ENCODE data around the gene CDHR2. TPM values are rescaled to one million over a fixed set of nuclear protein-coding genes. Genes with fewer than 3 reads are reported as not detected.
A peak's percentile ranks its signal among the peaks of the same experiment; 100 is the strongest.

CDHR2 gene
- polyA plus RNA-seq, 3 donors from 2014 or later: not detected

DNA sequence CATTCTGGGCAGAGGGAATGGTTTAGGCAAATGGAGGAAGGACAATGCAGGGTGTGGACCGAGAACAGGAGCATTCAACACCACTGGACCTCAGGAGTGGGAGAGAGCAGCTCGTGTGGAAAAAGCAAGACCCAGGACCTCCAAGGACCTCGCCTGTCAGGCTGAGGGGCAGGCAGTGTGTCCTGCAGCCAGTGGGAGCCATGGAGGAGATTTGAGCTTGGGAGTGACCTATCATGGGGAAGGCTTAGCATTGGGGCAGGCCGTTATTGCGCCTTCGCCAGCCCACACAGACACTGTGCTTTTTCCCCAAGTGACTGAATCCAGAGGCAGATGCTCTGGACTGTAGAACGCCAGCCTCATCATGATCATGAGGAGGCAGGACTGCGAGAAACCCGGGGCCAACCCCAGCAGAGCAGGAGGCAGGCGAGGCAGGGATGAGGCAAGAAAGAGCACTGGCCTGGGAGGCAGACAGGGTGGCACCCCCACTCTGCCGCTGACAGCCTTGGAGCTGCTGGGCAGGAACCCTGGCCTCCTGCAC is 3.3 kb downstream of the CDHR2 start:
- Mint-ChIP-seq H3K27me3 (ENCODE audit: low read depth in 3 of 3) (peaks cover 0 to 4% (median 3%) of the 10 kb centered on the region in 3 donors), H3K4me3 (no peak overlapping the region), H3K9me3 (no peaks in the 10 kb centered on the region), H3K27ac (peak overlapping the region in 1 of 6 donors; percentile 7), H3K4me1 (peaks cover 13 to 22% of the 10 kb centered on the region in 2 donors), H3K36me3 (no peaks in the 10 kb centered on the region)
- DNase-seq: no peak

DNA sequence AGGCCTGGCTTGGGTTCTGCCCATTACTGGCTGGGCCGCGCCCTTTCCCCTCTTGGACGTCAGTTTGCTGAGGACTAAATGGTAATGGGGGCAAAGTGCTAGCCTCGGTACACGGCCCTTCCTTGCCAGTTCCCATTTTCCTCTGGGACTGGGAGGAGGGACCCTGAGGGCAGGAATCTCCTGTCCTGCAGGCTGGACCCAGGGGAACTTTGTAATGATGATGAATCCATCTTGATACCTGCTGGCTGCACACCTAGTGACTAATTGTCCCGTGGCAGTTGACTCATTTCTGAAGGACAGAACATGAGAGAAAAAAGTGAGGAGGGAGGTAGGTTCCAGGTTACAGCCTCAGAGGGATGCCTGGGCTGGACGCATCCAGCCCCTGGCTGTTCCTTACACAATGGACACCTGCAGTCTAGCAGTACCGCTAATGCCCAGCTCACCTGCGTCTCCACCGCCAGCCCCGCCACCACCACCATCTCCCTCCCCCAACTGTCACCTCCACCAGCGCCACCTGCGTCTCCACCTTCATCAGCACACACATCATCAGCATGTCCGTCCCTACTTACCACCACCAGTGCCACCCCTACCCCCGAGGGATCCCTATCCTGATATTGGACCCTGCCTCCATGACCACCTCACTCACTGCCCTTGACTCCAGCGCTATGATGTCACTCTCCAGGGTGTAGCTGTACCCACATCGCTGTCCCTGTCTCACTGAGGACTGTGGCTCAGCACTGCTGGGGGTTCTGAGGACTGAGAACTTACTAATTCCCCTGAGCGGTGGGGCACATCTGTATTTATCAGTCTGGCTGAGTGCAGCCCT is 4.3 kb downstream of the CDHR2 start:
- Mint-ChIP-seq H3K36me3 (no peaks in the 10 kb centered on the region), H3K4me3 (no peak overlapping the region), H3K4me1 (peaks cover 10 to 22% of the 10 kb centered on the region in 2 donors), H3K9me3 (no peaks in the 10 kb centered on the region), H3K27ac (no peak overlapping the region), H3K27me3 (ENCODE audit: low read depth in 3 of 3) (peaks cover 0 to 4% (median 3%) of the 10 kb centered on the region in 3 donors)
- DNase-seq: no peak

DNA sequence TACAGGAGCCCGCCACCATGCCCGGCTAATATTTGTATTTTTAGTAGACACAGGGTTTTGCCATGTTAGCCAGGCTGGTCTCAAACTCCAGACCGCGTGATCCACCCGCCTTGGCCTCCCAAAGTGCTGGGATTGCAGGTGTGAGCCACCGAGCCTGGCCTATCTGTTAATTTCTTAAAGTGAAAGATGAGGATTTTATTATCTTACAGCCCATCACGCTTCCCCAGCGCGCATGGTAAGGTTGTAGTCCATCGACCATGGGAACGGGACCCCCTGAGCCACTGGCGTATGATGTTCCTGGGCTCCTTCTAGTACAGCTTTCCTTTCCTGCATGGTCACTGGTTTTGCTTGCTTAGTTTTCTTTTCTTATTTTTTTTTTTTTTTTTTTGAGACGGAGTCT is 8.7 kb downstream of the CDHR2 start:
- Mint-ChIP-seq H3K4me1 (peaks cover 8 to 15% of the 10 kb centered on the region in 2 donors), H3K27me3 (ENCODE audit: low read depth in 3 of 3) (peaks cover 4 to 13% (median 6%) of the 10 kb centered on the region in 3 donors), H3K4me3 (no peak overlapping the region), H3K9me3 (no peaks in the 10 kb centered on the region), H3K36me3 (no peaks in the 10 kb centered on the region), H3K27ac (no peak overlapping the region)
- DNase-seq: no peak

DNA sequence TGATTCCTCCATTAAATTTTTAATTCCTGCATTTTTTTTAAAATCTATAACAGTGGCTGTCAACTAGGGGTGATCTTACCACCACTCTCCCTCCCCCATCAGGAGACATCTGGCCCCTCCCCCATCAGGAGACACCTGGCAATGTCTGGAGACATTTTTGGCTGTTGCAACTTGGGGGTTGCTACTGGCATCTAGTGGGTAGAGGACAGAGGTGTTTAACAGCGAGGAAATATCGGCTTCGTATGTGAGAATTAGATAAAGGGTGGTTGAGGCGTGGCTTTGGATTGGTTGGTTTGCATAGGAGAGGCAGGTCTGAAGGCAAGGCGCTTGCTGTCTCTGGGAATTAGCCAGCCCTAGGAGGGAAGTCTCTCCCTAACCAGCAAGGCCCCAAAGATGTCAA is 10.5 kb downstream of the CDHR2 start:
- Mint-ChIP-seq H3K36me3 (no peaks in the 10 kb centered on the region), H3K4me1 (peaks cover 8 to 9% of the 10 kb centered on the region in 2 donors), H3K4me3 (no peak overlapping the region), H3K27me3 (ENCODE audit: low read depth in 3 of 3) (peaks cover 7 to 16% (median 9%) of the 10 kb centered on the region in 3 donors), H3K27ac (peak overlapping the region in 2 of 6 donors; percentile 58 to 81), H3K9me3 (no peaks in the 10 kb centered on the region)
- peak; percentile 27 to 41 (median 39) for DNase-seq

DNA sequence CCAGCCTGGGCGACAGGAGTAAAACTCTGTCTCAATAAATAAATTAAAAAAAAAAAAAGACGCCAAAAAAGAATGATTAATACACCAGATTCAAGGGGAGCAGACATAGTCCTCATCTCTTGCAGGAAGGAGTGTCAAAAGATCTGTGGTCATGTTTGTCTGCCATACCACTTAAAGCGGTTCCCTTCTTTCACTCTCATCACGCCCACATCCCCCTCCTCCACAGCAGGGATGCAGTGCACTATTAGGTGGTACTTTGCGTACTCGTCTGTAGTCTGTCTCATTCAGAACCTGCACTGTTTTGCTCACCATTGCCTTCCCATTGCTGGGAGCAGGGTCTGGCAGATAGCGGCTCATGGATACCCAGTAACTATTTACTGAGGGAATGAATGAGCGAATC is 11.2 kb downstream of the CDHR2 start:
- Mint-ChIP-seq H3K4me3 (no peak overlapping the region), H3K27ac (no peak overlapping the region), H3K9me3 (no peaks in the 10 kb centered on the region), H3K36me3 (no peaks in the 10 kb centered on the region), H3K27me3 (ENCODE audit: low read depth in 3 of 3) (peaks cover 5 to 16% (median 9%) of the 10 kb centered on the region in 3 donors), H3K4me1 (peaks cover 5 to 8% of the 10 kb centered on the region in 2 donors)
- no peak for DNase-seq

DNA sequence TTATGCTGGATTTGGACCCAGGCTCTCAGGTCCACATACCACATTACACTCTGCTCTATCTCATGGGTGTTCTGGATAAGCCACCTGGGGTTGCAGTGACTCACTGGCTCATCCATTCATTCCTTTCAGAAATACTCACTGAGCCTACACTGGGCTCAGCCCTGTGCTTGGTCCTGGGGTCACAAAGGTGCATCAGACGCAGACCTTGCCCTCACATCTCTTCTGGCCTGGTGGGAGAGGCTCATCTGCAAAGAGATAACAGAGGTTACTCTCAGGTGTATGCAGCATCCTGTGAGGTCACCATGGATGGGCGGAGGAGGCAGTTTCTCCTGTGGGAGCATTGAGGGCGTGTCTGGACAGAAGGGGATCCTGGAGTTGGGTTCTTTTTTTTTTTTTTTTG is 12.1 kb downstream of the CDHR2 start:
- H3K36me3 Mint-ChIP-seq: no peaks in the 10 kb centered on the region
- H3K4me1 Mint-ChIP-seq: peaks cover 5 to 8% of the 10 kb centered on the region in 2 donors
- H3K9me3 Mint-ChIP-seq: no peaks in the 10 kb centered on the region
- no peak overlapping the region for H3K27ac Mint-ChIP-seq
- DNase-seq: no peak
- H3K27me3 Mint-ChIP-seq (ENCODE audit: low read depth in 3 of 3): peaks cover 5 to 19% (median 12%) of the 10 kb centered on the region in 3 donors
- H3K4me3 Mint-ChIP-seq: no peak overlapping the region

DNA sequence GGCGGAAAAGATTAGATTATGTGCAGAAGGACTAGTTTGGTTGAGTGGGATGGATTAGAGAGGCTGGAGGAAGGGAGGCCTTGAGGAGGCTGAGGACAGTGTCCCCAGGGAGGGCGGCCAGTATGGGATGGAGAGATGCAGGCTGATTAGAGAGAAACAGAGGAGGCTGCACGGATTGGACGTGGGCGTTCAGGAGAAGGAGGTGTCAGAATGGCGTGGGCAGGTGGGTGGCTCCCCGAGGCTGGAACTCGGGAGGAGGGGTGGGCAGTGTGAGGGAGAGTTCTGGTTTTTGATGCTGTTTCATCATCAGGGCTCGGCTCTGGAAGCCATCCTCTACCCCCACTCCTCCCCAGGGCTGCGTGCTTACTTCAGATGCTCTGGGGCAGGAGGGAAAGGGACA is 13.0 kb downstream of the CDHR2 start:
- DNase-seq: no peak
- H3K36me3 Mint-ChIP-seq: no peaks in the 10 kb centered on the region
- H3K4me3 Mint-ChIP-seq: no peak overlapping the region
- no peaks in the 10 kb centered on the region for H3K9me3 Mint-ChIP-seq
- H3K27me3 Mint-ChIP-seq (ENCODE audit: low read depth in 3 of 3): peaks cover 7 to 22% (median 11%) of the 10 kb centered on the region in 3 donors
- H3K27ac Mint-ChIP-seq: peak overlapping the region in 1 of 6 donors; percentile 7
- peaks cover 5 to 8% of the 10 kb centered on the region in 2 donors for H3K4me1 Mint-ChIP-seq

DNA sequence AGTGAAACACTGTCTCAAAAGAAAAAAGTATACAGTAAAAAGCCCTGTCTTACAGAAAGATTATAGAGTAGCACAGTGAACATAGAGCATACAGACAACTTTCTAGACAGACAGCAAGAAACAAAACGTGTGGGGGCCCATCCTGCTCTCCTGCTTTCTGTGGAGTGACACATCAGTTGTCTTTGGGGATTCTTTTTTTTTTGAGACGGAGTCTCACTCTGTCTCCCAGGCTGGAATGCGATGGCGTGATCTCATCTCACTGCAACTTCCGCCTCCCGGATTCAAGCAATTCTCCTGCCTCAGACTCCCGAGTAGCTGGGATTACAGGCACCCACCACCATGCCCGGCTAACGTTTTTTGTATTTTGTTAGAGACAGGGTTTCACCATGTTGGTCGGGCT is 14.9 kb downstream of the CDHR2 start:
- Mint-ChIP-seq H3K4me3 (no peak overlapping the region), H3K27ac (no peak overlapping the region), H3K27me3 (ENCODE audit: low read depth in 3 of 3) (peaks cover 7 to 20% (median 11%) of the 10 kb centered on the region in 3 donors), H3K4me1 (peaks cover 5 to 8% of the 10 kb centered on the region in 2 donors), H3K9me3 (no peaks in the 10 kb centered on the region), H3K36me3 (no peaks in the 10 kb centered on the region)
- DNase-seq: no peak

DNA sequence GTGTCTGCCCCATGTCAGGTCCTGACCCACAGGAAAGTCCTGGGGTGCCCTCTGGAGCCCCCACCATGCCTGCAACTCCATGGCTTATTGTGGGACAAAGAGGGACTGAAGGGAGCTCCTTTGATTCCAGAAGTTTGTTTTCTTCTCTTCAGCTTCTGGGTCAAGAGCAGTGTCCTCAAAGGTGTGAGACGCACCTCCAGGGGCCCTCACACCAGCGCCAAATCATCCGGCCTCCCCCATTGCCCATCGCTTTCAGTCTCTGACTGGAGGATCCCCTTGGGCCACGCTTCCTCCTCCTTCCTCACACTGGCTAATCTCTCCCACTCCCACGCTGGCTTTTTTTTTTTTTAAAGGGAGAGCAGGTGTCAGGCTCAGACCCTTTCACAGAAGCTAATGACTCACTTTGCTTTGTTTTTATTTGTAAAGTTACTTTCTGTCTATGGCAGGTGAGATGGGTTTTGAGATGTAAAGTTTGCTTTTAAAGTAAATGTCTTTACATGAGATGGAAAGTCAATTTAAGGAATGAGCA is 16.7 kb downstream of the CDHR2 start:
- no peaks in the 10 kb centered on the region for H3K36me3 Mint-ChIP-seq
- H3K9me3 Mint-ChIP-seq: no peaks in the 10 kb centered on the region
- DNase-seq: no peak
- H3K4me1 Mint-ChIP-seq: no peaks in the 10 kb centered on the region
- H3K27me3 Mint-ChIP-seq (ENCODE audit: low read depth in 3 of 3): peaks cover 7 to 12% (median 9%) of the 10 kb centered on the region in 3 donors
- no peak overlapping the region for H3K27ac Mint-ChIP-seq
- H3K4me3 Mint-ChIP-seq: no peak overlapping the region

DNA sequence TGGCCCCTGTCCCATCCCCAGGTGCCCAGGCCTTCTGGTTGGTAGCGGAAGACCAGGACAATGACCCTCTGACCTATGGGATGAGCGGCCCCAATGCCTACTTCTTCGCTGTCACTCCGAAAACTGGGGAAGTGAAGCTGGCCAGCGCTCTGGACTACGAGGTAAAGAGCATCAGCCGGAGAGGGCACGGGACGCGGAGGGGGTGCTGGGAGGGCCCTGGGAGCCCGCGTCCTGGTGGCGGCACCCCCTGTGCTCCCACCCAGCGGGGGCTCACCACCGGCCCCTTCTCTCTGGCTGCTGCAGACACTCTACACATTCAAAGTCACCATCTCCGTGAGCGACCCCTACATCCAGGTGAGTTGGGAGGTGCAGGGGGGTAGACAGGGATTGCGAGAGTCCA is 19.5 kb downstream of the CDHR2 start:
- Mint-ChIP-seq H3K27me3 (ENCODE audit: low read depth in 3 of 3) (peaks cover 4 to 7% (median 6%) of the 10 kb centered on the region in 3 donors), H3K36me3 (no peaks in the 10 kb centered on the region), H3K4me3 (no peak overlapping the region), H3K4me1 (no peaks in the 10 kb centered on the region), H3K27ac (no peak overlapping the region), H3K9me3 (no peaks in the 10 kb centered on the region)
- DNase-seq: no peak

DNA sequence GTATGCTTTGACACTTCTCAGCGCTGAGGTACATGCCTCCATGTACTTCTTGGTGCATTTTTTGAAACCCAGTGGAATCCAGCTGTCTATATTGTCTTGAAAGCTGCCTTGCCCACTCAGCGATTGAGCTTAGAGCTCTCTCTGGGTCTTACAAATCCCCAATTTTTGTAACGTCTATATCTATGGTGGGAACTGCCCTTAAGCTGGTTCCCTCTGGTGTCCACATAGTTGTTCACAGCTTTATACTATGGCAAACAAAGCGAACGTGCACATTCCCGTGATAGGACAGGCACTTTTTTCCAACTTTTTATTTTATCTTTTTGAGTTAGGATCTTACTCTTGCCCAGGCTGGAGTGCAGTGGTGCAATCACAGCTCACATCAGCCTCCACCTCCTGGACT is 20.9 kb downstream of the CDHR2 start:
- no peak overlapping the region for H3K27ac Mint-ChIP-seq
- DNase-seq: no peak
- H3K36me3 Mint-ChIP-seq: no peaks in the 10 kb centered on the region
- H3K4me3 Mint-ChIP-seq: no peak overlapping the region
- H3K4me1 Mint-ChIP-seq: peaks cover 0 to 1% of the 10 kb centered on the region in 2 donors
- peaks cover 3 to 6% (median 4%) of the 10 kb centered on the region in 3 donors for H3K27me3 Mint-ChIP-seq (ENCODE audit: low read depth in 3 of 3)
- no peaks in the 10 kb centered on the region for H3K9me3 Mint-ChIP-seq

DNA sequence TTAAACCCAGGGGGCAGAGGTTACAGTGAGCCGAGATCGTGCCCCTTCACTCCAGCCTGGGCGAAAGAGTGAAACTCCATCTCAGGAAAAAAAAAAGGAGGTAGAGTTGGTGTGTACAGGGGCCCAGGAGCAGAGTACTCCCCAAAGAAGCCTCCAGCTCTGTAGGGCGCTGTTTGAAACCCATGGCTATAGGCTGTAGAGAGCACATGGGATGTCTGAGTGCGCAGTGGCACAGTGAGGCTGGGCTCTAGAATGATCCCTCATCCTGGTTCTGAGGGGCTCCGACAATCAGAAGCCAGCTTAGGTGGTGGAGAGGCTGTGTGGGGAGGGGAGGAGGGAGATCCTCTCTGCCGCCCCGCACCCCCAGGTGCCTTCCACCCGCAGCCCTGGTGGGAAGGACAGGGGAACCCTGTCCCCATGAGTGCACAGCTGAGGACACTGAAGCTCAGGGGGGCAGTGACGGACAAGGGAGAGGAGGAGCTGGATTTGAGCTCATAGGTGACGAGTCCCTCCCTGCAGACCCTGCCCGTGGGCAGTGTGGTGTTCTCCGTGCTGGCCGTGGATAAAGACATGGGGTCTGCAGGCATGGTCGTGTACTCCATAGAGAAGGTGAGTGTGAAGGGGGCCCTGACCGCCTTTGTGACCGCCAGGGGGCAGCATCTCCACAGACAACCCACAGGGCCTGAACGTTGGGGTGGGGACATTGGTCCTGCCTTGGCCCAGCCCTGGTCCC is 24.6 kb downstream of the CDHR2 start:
- no peak overlapping the region for H3K4me3 Mint-ChIP-seq

DNA sequence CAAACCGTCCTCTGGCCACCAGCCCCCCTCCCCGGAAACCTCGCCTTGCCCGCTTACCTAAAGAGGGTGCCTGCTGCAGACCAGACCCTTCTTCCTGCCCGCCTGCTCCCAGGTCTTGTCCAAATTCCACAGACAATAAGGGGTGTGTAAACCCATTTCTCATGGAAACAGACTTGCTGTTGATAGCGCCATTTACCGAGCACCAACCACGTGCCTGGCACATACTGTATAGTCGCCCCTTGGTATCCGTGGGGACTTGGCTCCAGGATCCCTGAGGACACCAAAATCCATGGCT is 25.1 kb downstream of the CDHR2 start:
- Mint-ChIP-seq H3K27ac (peak overlapping the region in 1 of 6 donors; percentile 40), H3K4me3 (no peak overlapping the region), H3K4me1 (peaks cover 0 to 1% of the 10 kb centered on the region in 2 donors), H3K27me3 (ENCODE audit: low read depth in 3 of 3) (peaks cover 0 to 2% (median 1%) of the 10 kb centered on the region in 3 donors), H3K9me3 (no peaks in the 10 kb centered on the region), H3K36me3 (no peaks in the 10 kb centered on the region)
- DNase-seq: peak in 1 of 3 donors; percentile 18

More for the DNA sequence above, 24.6 kb downstream of the CDHR2 start:
- Mint-ChIP-seq H3K27me3 (ENCODE audit: low read depth in 3 of 3) (peaks cover 0 to 2% (median 0%) of the 10 kb centered on the region in 3 donors), H3K36me3 (no peaks in the 10 kb centered on the region), H3K4me1 (peaks cover 0 to 1% of the 10 kb centered on the region in 2 donors), H3K9me3 (no peaks in the 10 kb centered on the region), H3K27ac (peak overlapping the region in 1 of 6 donors; percentile 40)
- DNase-seq: peak; percentile 62 to 73 (median 67)

DNA sequence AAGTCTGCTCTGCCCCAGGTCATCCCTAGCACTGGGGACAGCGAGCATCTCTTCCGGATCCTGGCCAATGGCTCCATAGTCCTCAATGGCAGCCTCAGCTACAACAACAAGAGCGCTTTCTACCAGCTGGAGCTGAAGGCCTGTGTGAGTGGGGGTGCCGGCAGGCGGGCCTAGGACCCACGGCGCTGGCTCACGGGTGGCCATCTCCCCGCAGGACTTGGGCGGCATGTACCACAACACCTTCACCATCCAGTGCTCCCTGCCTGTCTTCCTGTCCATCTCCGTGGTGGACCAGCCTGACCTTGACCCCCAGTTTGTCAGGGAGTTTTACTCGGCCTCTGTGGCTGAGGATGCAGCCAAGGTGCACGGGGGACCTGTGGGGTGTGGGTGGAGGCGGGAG is 25.9 kb downstream of the CDHR2 start:
- DNase-seq: no peak
- no peak overlapping the region for H3K4me3 Mint-ChIP-seq
- no peaks in the 10 kb centered on the region for H3K9me3 Mint-ChIP-seq
- no peak overlapping the region for H3K27ac Mint-ChIP-seq
- no peaks in the 10 kb centered on the region for H3K36me3 Mint-ChIP-seq
- H3K27me3 Mint-ChIP-seq (ENCODE audit: low read depth in 3 of 3): peaks cover 0 to 4% (median 2%) of the 10 kb centered on the region in 3 donors
- peaks cover 0 to 1% of the 10 kb centered on the region in 2 donors for H3K4me1 Mint-ChIP-seq
